Measurements from ENCODE around the gene EXOC6B.

DNA sequence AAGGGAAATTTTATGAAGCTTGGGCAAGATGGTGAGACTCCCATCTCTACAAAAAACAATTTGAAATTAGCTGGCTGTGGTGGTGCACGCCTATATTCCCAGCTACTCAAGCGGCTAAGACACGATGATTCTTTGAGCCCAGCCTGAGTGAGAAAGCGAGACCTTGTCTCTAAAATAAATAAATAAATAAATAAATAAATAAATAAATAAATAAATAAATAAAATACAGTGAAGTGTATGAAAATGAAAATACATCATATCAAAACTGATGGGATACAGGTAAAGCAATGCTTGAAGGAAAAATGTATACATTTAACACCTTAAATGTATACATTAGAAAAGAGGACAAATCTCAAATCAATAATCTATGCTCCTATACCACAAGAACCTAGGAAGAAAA lies 15.7 kb downstream of the EXOC6B start:
- no peak for TF ChIP-seq POLR2A (IDR thresholded peaks at IDR 0.05)
- no peak for TF ChIP-seq POLR2AphosphoS5 (IDR thresholded peaks at IDR 0.05)
